Measurements from ENCODE around the gene PPARG.

Gene PPARG

GRCh38 chr3:12308517-12308916 lies 19.6 kb downstream of the PPARG start:
- peak; percentile 88 for DNase-seq (ENCODE audit: low read depth)
- TF ChIP-seq, protein P1, sequence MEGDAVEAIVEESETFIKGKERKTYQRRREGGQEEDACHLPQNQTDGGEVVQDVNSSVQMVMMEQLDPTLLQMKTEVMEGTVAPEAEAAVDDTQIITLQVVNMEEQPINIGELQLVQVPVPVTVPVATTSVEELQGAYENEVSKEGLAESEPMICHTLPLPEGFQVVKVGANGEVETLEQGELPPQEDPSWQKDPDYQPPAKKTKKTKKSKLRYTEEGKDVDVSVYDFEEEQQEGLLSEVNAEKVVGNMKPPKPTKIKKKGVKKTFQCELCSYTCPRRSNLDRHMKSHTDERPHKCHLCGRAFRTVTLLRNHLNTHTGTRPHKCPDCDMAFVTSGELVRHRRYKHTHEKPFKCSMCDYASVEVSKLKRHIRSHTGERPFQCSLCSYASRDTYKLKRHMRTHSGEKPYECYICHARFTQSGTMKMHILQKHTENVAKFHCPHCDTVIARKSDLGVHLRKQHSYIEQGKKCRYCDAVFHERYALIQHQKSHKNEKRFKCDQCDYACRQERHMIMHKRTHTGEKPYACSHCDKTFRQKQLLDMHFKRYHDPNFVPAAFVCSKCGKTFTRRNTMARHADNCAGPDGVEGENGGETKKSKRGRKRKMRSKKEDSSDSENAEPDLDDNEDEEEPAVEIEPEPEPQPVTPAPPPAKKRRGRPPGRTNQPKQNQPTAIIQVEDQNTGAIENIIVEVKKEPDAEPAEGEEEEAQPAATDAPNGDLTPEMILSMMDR (conservative IDR thresholded peaks at IDR 0.05; ENCODE audit: control insufficient read depth, insufficient read depth, low read depth, low read length), result no peak
- H3K4me3 ChIP-seq (ENCODE audit: control insufficient read depth, low read depth, low read length), result no peak overlapping the region

DNA sequence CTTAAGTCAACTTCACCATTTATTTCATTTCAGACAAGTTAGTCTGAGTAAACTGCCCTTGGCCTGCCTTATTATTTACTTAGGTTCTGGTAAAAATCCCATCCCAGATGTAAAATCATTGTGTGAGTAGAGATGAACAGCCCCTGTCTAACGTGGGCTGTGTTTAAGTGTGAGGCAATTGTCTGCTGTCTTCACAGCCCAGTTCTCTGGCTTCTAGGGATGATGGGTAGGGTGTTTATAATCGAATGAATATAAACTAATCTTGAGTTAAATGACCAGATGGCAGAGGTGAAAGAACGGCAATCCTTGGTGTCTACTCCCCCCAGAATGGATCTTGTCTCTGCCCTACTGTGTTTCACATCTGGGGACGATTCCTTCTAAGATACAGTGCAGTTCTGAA lies 20.8 kb downstream of the PPARG start:
- no peak for DNase-seq (ENCODE audit: low read depth)
- TF ChIP-seq, protein P1 (conservative IDR thresholded peaks at IDR 0.05; ENCODE audit: control insufficient read depth, insufficient read depth, low read depth, low read length), result no peak
- no peak overlapping the region for H3K4me3 ChIP-seq (ENCODE audit: control insufficient read depth, low read depth, low read length)

GRCh38 chr3:12312010-12312409 lies 23.1 kb downstream of the PPARG start:
- DNase-seq (ENCODE audit: low read depth), result no peak
- no peak overlapping the region for H3K4me3 ChIP-seq (ENCODE audit: control insufficient read depth, low read depth, low read length)
- TF ChIP-seq, protein P1 (conservative IDR thresholded peaks at IDR 0.05; ENCODE audit: control insufficient read depth, insufficient read depth, low read depth, low read length), result no peak

GRCh38 chr3:12313519-12313918 lies 24.6 kb downstream of the PPARG start:
- no peak overlapping the region for H3K4me3 ChIP-seq (ENCODE audit: control insufficient read depth, low read depth, low read length)
- TF ChIP-seq, protein P1 (conservative IDR thresholded peaks at IDR 0.05; ENCODE audit: control insufficient read depth, insufficient read depth, low read depth, low read length), result no peak
- no peak for DNase-seq (ENCODE audit: low read depth)

- no peak for DNase-seq (ENCODE audit: low read depth)
- H3K4me3 ChIP-seq (ENCODE audit: control insufficient read depth, low read depth, low read length), result no peak overlapping the region
- TF ChIP-seq, protein P1 (conservative IDR thresholded peaks at IDR 0.05; ENCODE audit: control insufficient read depth, insufficient read depth, low read depth, low read length), result no peak
Observed at GRCh38 chr3:12316253-12316652, 27.4 kb downstream of the PPARG start.

- DNase-seq (ENCODE audit: low read depth), result no peak
- TF ChIP-seq, protein P1 (conservative IDR thresholded peaks at IDR 0.05; ENCODE audit: control insufficient read depth, insufficient read depth, low read depth, low read length), result no peak
- no peak overlapping the region for H3K4me3 ChIP-seq (ENCODE audit: control insufficient read depth, low read depth, low read length)
Observed at GRCh38 chr3:12316729-12317351, 28.0 kb downstream of the PPARG start.

- TF ChIP-seq, protein P1 (conservative IDR thresholded peaks at IDR 0.05; ENCODE audit: control insufficient read depth, insufficient read depth, low read depth, low read length), result no peak
- H3K4me3 ChIP-seq (ENCODE audit: control insufficient read depth, low read depth, low read length), result no peak overlapping the region
- no peak for DNase-seq (ENCODE audit: low read depth)
Observed at GRCh38 chr3:12317914-12318313, 29.0 kb downstream of the PPARG start.
